Hepatocyte (in vitro differentiated cells): ENCODE measurements around the gene INPP5D. TPM values are rescaled to one million over a fixed set of nuclear protein-coding genes. Genes with fewer than 3 reads are reported as not detected.

Experiments used
- DNase-seq: peaks from one replicate; pipeline ENCODE4 v3.0.0-alpha.2; 2016; ENCODE audit warnings: low spot score
- H2AFZ ChIP-seq: fragments of 200-600 bp; sonication (generic); 2 replicates; pipeline ENCODE4 v1.6.0; 2016; ENCODE audit warnings: antibody characterized with exemption, mild to moderate bottlenecking
- H3K27ac ChIP-seq: fragments of 200-600 bp; sonication (generic); 2 replicates; pipeline ENCODE4 v1.5.1; 2016; ENCODE audit warnings: mild to moderate bottlenecking
- H3K27me3 ChIP-seq: fragments of 200-600 bp; sonication (generic); 2 replicates; pipeline ENCODE4 v1.6.1; 2016
- H3K36me3 ChIP-seq: fragments of 200-600 bp; sonication (generic); replicated peaks from 2 replicates; pipeline ENCODE4 v1.5.1; 2016; ENCODE audit warnings: low read depth; ENCODE audit not compliant: insufficient read depth
- H3K4me1 ChIP-seq: fragments of 200-600 bp; sonication (generic); 2 replicates; pipeline ENCODE4 v1.5.1; 2016; ENCODE audit warnings: mild to moderate bottlenecking, moderate library complexity; ENCODE audit not compliant: insufficient read depth
- H3K4me2 ChIP-seq: fragments of 200-600 bp; sonication (generic); 2 replicates; pipeline ENCODE4 v1.6.0; 2016
- H3K4me3 ChIP-seq: fragments of 200-600 bp; sonication (generic); 2 replicates; pipeline ENCODE4 v1.5.1; 2016; ENCODE audit warnings: mild to moderate bottlenecking
- H3K79me2 ChIP-seq: fragments of 200-600 bp; sonication (generic); 2 replicates; pipeline ENCODE4 v1.6.0; 2017; ENCODE audit warnings: mild to moderate bottlenecking
- H3K9me2 ChIP-seq: fragments of 200-600 bp; sonication (generic); replicated peaks from 2 replicates; pipeline ENCODE4 v1.6.0; 2017; ENCODE audit warnings: mild to moderate bottlenecking; ENCODE audit not compliant: insufficient read depth
- H3K9me3 ChIP-seq: fragments of 200-600 bp; sonication (generic); 2 replicates; pipeline ENCODE4 v1.5.1; 2016; ENCODE audit warnings: low read depth, mild to moderate bottlenecking
- H4K20me1 ChIP-seq: fragments of 200-600 bp; sonication (generic); 2 replicates; pipeline ENCODE4 v1.6.0; 2016; ENCODE audit warnings: mild to moderate bottlenecking; ENCODE audit not compliant: insufficient read depth, poor library complexity, severe bottlenecking
- CTCF ChIP-seq: fragments of 200-600 bp; sonication (generic); IDR thresholded peaks from 2 replicates; pipeline ENCODE4 v1.5.1; 2016; ENCODE audit warnings: antibody characterized with exemption, mild to moderate bottlenecking; ENCODE audit not compliant: poor library complexity
- EZH2 ChIP-seq: fragments of 200-600 bp; sonication (generic); IDR thresholded peaks from 2 replicates; pipeline ENCODE4 v1.6.1; 2016; ENCODE audit warnings: antibody characterized with exemption, mild to moderate bottlenecking, borderline replicate concordance
- EZH2phosphoT487 ChIP-seq: fragments of 200-600 bp; sonication (generic); IDR thresholded peaks from one replicate; pipeline ENCODE4 v1.6.1; 2018; ENCODE audit warnings: antibody characterized with exemption, mild to moderate bottlenecking, low read depth, moderate library complexity; ENCODE audit not compliant: unreplicated experiment, severe bottlenecking
- WGBS: methylation state at CpG from one replicate; pipeline ENCODE4 v1.1.6; 2016; ENCODE audit warnings: low lambda C conversion rate; ENCODE audit errors: missing lambda C conversion rate; 5-methylcytosine and 5-hydroxymethylcytosine counted together
- polyA plus RNA-seq: library from polyadenylated mRNA; unstranded; fragments of >200 nt; fragmentation: Nextera tagmentation; extraction: Ambion mirVana; gene quantifications from 2 replicates; pipeline ENCODE4 v1.2.1, GENCODE V29; 2016
- total RNA-seq: library from RNA; depleted of rRNA; stranded (reverse); fragments of >200 nt; gene quantifications from 2 replicates; pipeline ENCODE4 v1.2.3, GENCODE V29; 2014

INPP5D gene
- total and polyA plus RNA-seq, 2 experiments from 2014 or later, result 3.3 to 5.2 TPM

- peak; percentile 72 for DNase-seq
- Histone ChIP-seq H3K4me3 (no peak overlapping the region), H3K4me2 (no peak overlapping the region), H3K9me3 (no peaks in the 10 kb centered on the region), H3K79me2 (no peaks in the 10 kb centered on the region), H3K9me2 (no peaks in the 10 kb centered on the region), H2AFZ (no peak overlapping the region), H3K4me1 (no peaks in the 10 kb centered on the region), H3K27me3 (peaks cover 8% of the 10 kb centered on the region), H4K20me1 (no peaks in the 10 kb centered on the region), H3K27ac (no peak overlapping the region), H3K36me3 (no peaks in the 10 kb centered on the region)
- 27% methylated on average over 22 of the region's 22 CpGs for WGBS
- TF ChIP-seq EZH2phosphoT487 (no peak), CTCF (peak; percentile 87)
These were observed 6.0 kb upstream of the INPP5D start for GRCh38 chr2:233053928-233054784.

- no peak for DNase-seq
These were observed 4.8 kb upstream of the INPP5D start for GRCh38 chr2:233055362-233055761.

GRCh38 chr2:233056961-233057605, 3.1 kb upstream of the INPP5D start:
- 84% methylated on average over 6 of the region's 6 CpGs for WGBS
- H3K4me1 ChIP-seq, result no peaks in the 10 kb centered on the region
- TF ChIP-seq EZH2 (no peak), EZH2phosphoT487 (no peak), CTCF (no peak)
- DNase-seq, result no peak
- H3K4me3 ChIP-seq, result no peak overlapping the region
- H3K27me3 ChIP-seq, result peaks cover 6% of the 10 kb centered on the region
- no peaks in the 10 kb centered on the region for H3K79me2 ChIP-seq
- H4K20me1 ChIP-seq, result no peaks in the 10 kb centered on the region
- no peak overlapping the region for H2AFZ ChIP-seq
- H3K4me2 ChIP-seq, result no peak overlapping the region
- no peaks in the 10 kb centered on the region for H3K36me3 ChIP-seq
- H3K9me3 ChIP-seq, result no peaks in the 10 kb centered on the region
- no peaks in the 10 kb centered on the region for H3K9me2 ChIP-seq
- H3K27ac ChIP-seq, result no peak overlapping the region

More at GRCh38 chr2:233055362-233055761, 4.8 kb upstream of the INPP5D start:
- Histone ChIP-seq H3K9me3 (no peaks in the 10 kb centered on the region), H3K36me3 (no peaks in the 10 kb centered on the region), H4K20me1 (no peaks in the 10 kb centered on the region), H3K4me3 (no peak overlapping the region), H3K27ac (no peak overlapping the region), H3K9me2 (no peaks in the 10 kb centered on the region), H3K79me2 (no peaks in the 10 kb centered on the region), H3K27me3 (peaks cover 8% of the 10 kb centered on the region), H3K4me1 (no peaks in the 10 kb centered on the region), H3K4me2 (no peak overlapping the region), H2AFZ (no peak overlapping the region)
- 87% methylated on average over 2 of the region's 2 CpGs for WGBS
- no peak for TF ChIP-seq EZH2phosphoT487
- no peak for TF ChIP-seq EZH2
- no peak for TF ChIP-seq CTCF
